HepG2 (cell line): ENCODE measurements around the gene EYA4. TPM values are rescaled to one million over a fixed set of nuclear protein-coding genes. Genes with fewer than 3 reads are reported as not detected.

Experiments
- ATAC-seq: fragments of 200-7000 bp; cut with Tn5 transposase; 3 replicates; pipeline ENCODE4 v1.9.1; 2020; ENCODE audit warnings: mild to moderate bottlenecking, moderate library complexity
- BruUV-seq: library from RNA; stranded (reverse); fragments of 400-500 nt; replicated peaks from 2 replicates; lab custom pipeline; 2021; lab: Mats Ljungman, UMichigan
- CTCF ChIA-PET: fragments of 300-600 bp; formaldehyde crosslinking; extraction: SDS; loops from one replicate; lab custom pipeline; 2021; ENCODE audit warnings: low total read pairs, inconsistent platforms, low intra/inter-chr PET ratio; lab: Yijun Ruan, JAX
- POLR2A ChIA-PET: fragments of 350-600 bp; sonication (Branson Sonifier 250); formaldehyde crosslinking; loops from one replicate; lab custom pipeline; 2020; ENCODE audit warnings: antibody characterized with exemption, inconsistent platforms; lab: Yijun Ruan, JAX
- DNase-seq: peaks from one replicate; pipeline ENCODE4 v3.0.0-alpha.2; 2015; ENCODE audit warnings: low spot score
- FAIRE-seq: peaks from 3 replicates; lab custom pipeline; 2011; peaks lifted over from hg19 to GRCh38; lab: Jason Lieb, UNC
- H2AFZ ChIP-seq: one replicate; pipeline ENCODE4 v1.6.1; 2011; ENCODE audit warnings: low read length, inconsistent platforms
- H3K27ac ChIP-seq: fragments of 300-600 bp; 3 replicates; pipeline ENCODE4 v1.8.0; 2011; ENCODE audit warnings: mixed run types, mild to moderate bottlenecking, mixed read lengths, low read length, inconsistent platforms; ENCODE audit not compliant: insufficient read depth; ENCODE audit errors: extremely low read length
- H3K27me3 ChIP-seq, 2 experiments: fragments of 200-600 bp in 1 of 2; 2 replicates in 1 of 2; 3 replicates in 1 of 2; pipeline versions ENCODE4 v1.6.0 to v1.8.0; 2011; ENCODE audit warnings: low read length in 2 of 2, mild to moderate bottlenecking in 2 of 2, moderate library complexity in 2 of 2, inconsistent platforms in 1 of 2; ENCODE audit not compliant: insufficient read depth in 2 of 2, control insufficient read depth in 1 of 2
- H3K36me3 ChIP-seq, 2 experiments: fragments of 200-600 bp in 1 of 2; replicated peaks in 1 of 2; 2 replicates in 1 of 2; 3 replicates in 1 of 2; pipeline versions ENCODE4 v1.5.1 to v1.8.0; 2011; ENCODE audit warnings: low read length in 2 of 2, inconsistent platforms in 1 of 2; ENCODE audit not compliant: insufficient read depth in 2 of 2, control insufficient read depth in 1 of 2
- H3K4me1 ChIP-seq: 2 replicates; pipeline ENCODE4 v1.5.1; 2012; ENCODE audit warnings: low read length, inconsistent platforms; ENCODE audit not compliant: insufficient read depth
- H3K4me2 ChIP-seq: 2 replicates; pipeline ENCODE4 v1.6.0; 2011; ENCODE audit warnings: low read depth, low read length, inconsistent platforms
- H3K4me3 ChIP-seq, 3 experiments: fragments of 200-600 bp in 1 of 3; sonication (generic), shearing (Covaris generic) in 1 of 3; replicated peaks in 1 of 3; 2 replicates each; pipeline ENCODE4 v1.5.1; 2011 to 2016; ENCODE audit warnings: low read length in 3 of 3, inconsistent platforms in 2 of 3, low read depth in 2 of 3, mild to moderate bottlenecking in 2 of 3, control low read depth in 1 of 3, mixed read lengths in 1 of 3; ENCODE audit not compliant: insufficient read depth in 1 of 3
- H3K79me2 ChIP-seq: one replicate; pipeline ENCODE4 v1.6.1; 2011; ENCODE audit warnings: low read length, inconsistent platforms; ENCODE audit not compliant: insufficient read depth
- H3K9ac ChIP-seq: 2 replicates; pipeline ENCODE4 v1.6.0; 2011; ENCODE audit warnings: mild to moderate bottlenecking, low read depth, low read length, inconsistent platforms; ENCODE audit not compliant: insufficient read depth
- H3K9me3 ChIP-seq: 2 replicates; pipeline ENCODE4 v1.5.1; 2012; ENCODE audit warnings: mild to moderate bottlenecking, low read length
- H4K20me1 ChIP-seq: 2 replicates; pipeline ENCODE4 v1.6.0; 2011; ENCODE audit warnings: inconsistent platforms, mild to moderate bottlenecking, low read length, moderate library complexity; ENCODE audit not compliant: insufficient read depth
- CEBPB ChIP-seq: IDR thresholded peaks from 2 replicates; pipeline ENCODE4 v1.6.1; 2011; ENCODE audit warnings: low read depth, low read length, improper control_type of control experiment, borderline replicate concordance
- GTF3A ChIP-seq: sonication (generic); formaldehyde crosslinking; conservative IDR thresholded peaks from 2 replicates; pipeline ENCODE4 v1.4.0; 2020; ENCODE audit warnings: mild to moderate bottlenecking, missing genetic modification reagents
- KAT7 ChIP-seq: IDR thresholded peaks from 2 replicates; pipeline ENCODE4 v1.6.1; 2018; ENCODE audit warnings: borderline replicate concordance, missing compliant biosample characterization
- PHF21A ChIP-seq: sonication (generic); formaldehyde crosslinking; IDR thresholded peaks from 2 replicates; pipeline ENCODE4 v1.5.0; 2020; ENCODE audit warnings: mild to moderate bottlenecking, missing genetic modification reagents
- SNAI1 ChIP-seq: sonication (generic); formaldehyde crosslinking; IDR thresholded peaks from 2 replicates; pipeline ENCODE4 v1.5.0; 2020; ENCODE audit warnings: mild to moderate bottlenecking, missing genetic modification reagents, borderline replicate concordance
- TEAD3 ChIP-seq: optimal IDR thresholded peaks from 2 replicates; pipeline ENCODE3; 2016; ENCODE audit warnings: borderline replicate concordance
- ZNF326 ChIP-seq: sonication (generic); formaldehyde crosslinking; IDR thresholded peaks from 2 replicates; pipeline ENCODE4 v1.4.0; 2020; ENCODE audit warnings: missing genetic modification reagents, borderline replicate concordance
- WGBS: methylation state at CpG from one replicate; pipeline ENCODE4 v1.1.6; 2017; ENCODE audit warnings: low lambda C conversion rate; 5-methylcytosine and 5-hydroxymethylcytosine counted together
- in situ Hi-C: cut with HindIII; loops from 2 replicates; pipeline ENCODE4 v1.10.0; 2017; ENCODE audit warnings: low pct_unique_long_range_greater_than_20kb; ENCODE audit not compliant: extremely low pct_ligation_motif_present
- intact Hi-C: fragments of 100-400 bp; cut with micrococcal nuclease; formaldehyde crosslinking; loops from one replicate; pipeline ENCODE4 v1.10.0; 2022; ENCODE audit not compliant: unreplicated experiment
- polyA plus RNA-seq, 8 experiments: library from polyadenylated mRNA; depleted of rRNA in 3 of 8; stranded (reverse) in 7 of 8; unstranded in 1 of 8; fragments of >200 nt; fragmentation: Illumina TruSeq in 4 of 8; extraction: Trizol in 4 of 8; gene quantifications; 2 replicates each; pipeline versions ENCODE4 v1.2.1 to v1.2.3, GENCODE V29; 2011 to 2016; ENCODE audit warnings: low read depth in 4 of 8, missing spikeins in 1 of 8, mixed read lengths in 1 of 8; ENCODE audit not compliant: insufficient read depth in 1 of 8
- total RNA-seq, 5 experiments: library from RNA; depleted of rRNA; stranded (reverse); fragments of >200 nt; fragmentation: Illumina TruSeq; extraction: Trizol; gene quantifications; 2 replicates each; pipeline ENCODE4 v1.2.3, GENCODE V29; 2016; ENCODE audit warnings: low read depth in 1 of 5
- TF ChIP-seq, protein P1 (sequence below): sonication (generic); formaldehyde crosslinking; IDR thresholded peaks from 2 replicates; pipeline ENCODE4 v1.8.0; 2022; ENCODE audit warnings: mild to moderate bottlenecking, missing genetic modification reagents; ENCODE audit not compliant: insufficient replicate concordance
- TF ChIP-seq, protein P2 (sequence below): sonication (generic); formaldehyde crosslinking; IDR thresholded peaks from 2 replicates; pipeline ENCODE4 v1.4.0; 2020; ENCODE audit warnings: mild to moderate bottlenecking, missing genetic modification reagents, borderline replicate concordance

The EYA4 gene
- total and polyA plus RNA-seq, 2 of the 13 experiments (the other 11 are each of a cell fraction or from before 2014, with no cell fraction given), result not detected

DNA sequence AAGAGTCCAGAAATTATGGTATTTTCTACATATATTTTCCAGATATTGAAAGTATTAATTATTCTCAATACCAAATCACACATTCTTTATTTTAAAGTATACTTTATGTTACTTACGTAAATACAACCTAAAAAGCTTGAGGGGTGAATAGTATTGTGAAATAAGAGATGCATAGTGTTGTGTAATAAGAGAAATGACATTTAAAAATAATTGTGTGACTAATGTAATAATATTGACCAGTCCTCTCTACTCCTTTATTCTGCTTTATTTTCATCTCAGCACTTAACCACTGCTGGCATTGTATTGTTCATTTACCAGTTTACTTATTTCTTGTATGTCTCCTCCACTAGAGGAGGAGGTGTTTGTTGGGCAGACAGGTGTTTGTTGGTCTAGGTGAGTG lies 135.6 kb downstream of the EYA4 start:
- WGBS, result 11% methylated on average over 1 of the region's 1 CpG
- Histone ChIP-seq H2AFZ (no peak overlapping the region), H3K9me3 (no peaks in the 10 kb centered on the region), H3K79me2 (no peaks in the 10 kb centered on the region), H3K4me3 (no peak overlapping the region), H4K20me1 (no peaks in the 10 kb centered on the region; the same call in 1 of the 2 replicates), H3K4me2 (no peak overlapping the region), H3K27me3 (no peaks in the 10 kb centered on the region), H3K27ac (no peak overlapping the region), H3K4me1 (no peaks in the 10 kb centered on the region), H3K9ac (no peak overlapping the region), H3K36me3 (no peaks in the 10 kb centered on the region)
- ChIA-PET POLR2A (no interaction called here), CTCF (no interaction called here)
- ATAC-seq, result no peak
- FAIRE-seq, result no peak
- TF ChIP-seq, protein P1, sequence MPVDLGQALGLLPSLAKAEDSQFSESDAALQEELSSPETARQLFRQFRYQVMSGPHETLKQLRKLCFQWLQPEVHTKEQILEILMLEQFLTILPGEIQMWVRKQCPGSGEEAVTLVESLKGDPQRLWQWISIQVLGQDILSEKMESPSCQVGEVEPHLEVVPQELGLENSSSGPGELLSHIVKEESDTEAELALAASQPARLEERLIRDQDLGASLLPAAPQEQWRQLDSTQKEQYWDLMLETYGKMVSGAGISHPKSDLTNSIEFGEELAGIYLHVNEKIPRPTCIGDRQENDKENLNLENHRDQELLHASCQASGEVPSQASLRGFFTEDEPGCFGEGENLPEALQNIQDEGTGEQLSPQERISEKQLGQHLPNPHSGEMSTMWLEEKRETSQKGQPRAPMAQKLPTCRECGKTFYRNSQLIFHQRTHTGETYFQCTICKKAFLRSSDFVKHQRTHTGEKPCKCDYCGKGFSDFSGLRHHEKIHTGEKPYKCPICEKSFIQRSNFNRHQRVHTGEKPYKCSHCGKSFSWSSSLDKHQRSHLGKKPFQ, result no peak
- TF ChIP-seq PHF21A (CRISPR knock-in tag), result no peak
- no peak for TF ChIP-seq ZNF326 (CRISPR knock-in tag)
- no peak for TF ChIP-seq SNAI1 (CRISPR knock-in tag)
- TF ChIP-seq, protein P2, sequence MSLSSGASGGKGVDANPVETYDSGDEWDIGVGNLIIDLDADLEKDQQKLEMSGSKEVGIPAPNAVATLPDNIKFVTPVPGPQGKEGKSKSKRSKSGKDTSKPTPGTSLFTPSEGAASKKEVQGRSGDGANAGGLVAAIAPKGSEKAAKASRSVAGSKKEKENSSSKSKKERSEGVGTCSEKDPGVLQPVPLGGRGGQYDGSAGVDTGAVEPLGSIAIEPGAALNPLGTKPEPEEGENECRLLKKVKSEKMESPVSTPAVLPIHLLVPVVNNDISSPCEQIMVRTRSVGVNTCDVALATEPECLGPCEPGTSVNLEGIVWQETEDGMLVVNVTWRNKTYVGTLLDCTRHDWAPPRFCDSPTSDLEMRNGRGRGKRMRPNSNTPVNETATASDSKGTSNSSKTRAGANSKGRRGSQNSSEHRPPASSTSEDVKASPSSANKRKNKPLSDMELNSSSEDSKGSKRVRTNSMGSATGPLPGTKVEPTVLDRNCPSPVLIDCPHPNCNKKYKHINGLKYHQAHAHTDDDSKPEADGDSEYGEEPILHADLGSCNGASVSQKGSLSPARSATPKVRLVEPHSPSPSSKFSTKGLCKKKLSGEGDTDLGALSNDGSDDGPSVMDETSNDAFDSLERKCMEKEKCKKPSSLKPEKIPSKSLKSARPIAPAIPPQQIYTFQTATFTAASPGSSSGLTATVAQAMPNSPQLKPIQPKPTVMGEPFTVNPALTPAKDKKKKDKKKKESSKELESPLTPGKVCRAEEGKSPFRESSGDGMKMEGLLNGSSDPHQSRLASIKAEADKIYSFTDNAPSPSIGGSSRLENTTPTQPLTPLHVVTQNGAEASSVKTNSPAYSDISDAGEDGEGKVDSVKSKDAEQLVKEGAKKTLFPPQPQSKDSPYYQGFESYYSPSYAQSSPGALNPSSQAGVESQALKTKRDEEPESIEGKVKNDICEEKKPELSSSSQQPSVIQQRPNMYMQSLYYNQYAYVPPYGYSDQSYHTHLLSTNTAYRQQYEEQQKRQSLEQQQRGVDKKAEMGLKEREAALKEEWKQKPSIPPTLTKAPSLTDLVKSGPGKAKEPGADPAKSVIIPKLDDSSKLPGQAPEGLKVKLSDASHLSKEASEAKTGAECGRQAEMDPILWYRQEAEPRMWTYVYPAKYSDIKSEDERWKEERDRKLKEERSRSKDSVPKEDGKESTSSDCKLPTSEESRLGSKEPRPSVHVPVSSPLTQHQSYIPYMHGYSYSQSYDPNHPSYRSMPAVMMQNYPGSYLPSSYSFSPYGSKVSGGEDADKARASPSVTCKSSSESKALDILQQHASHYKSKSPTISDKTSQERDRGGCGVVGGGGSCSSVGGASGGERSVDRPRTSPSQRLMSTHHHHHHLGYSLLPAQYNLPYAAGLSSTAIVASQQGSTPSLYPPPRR, result no peak
- TF ChIP-seq TEAD3, result no peak
- TF ChIP-seq GTF3A (CRISPR knock-in tag), result no peak
- TF ChIP-seq KAT7 (CRISPR knock-in tag), result no peak
- peak; percentile 77 for TF ChIP-seq CEBPB
- no peak for DNase-seq
- intact Hi-C loops (loop anchor here (10.0 kb wide), 1 partner anchor 332 kb away; no protein-coding TSS in a partner anchor), in situ Hi-C loops (no loop called here)
- no TSS peak for BruUV-seq
